ENCODE measurements around the gene DNAI1.
"Not testable (repeated sequence)": the region's sequence is repeated elsewhere in the genome, so short reads cannot be mapped to it uniquely, and the experiment has no call there.

GRCh38 chr9:34437926-34438307 is 20.7 kb upstream of the DNAI1 start:
- TF ChIP-seq, protein P1, sequence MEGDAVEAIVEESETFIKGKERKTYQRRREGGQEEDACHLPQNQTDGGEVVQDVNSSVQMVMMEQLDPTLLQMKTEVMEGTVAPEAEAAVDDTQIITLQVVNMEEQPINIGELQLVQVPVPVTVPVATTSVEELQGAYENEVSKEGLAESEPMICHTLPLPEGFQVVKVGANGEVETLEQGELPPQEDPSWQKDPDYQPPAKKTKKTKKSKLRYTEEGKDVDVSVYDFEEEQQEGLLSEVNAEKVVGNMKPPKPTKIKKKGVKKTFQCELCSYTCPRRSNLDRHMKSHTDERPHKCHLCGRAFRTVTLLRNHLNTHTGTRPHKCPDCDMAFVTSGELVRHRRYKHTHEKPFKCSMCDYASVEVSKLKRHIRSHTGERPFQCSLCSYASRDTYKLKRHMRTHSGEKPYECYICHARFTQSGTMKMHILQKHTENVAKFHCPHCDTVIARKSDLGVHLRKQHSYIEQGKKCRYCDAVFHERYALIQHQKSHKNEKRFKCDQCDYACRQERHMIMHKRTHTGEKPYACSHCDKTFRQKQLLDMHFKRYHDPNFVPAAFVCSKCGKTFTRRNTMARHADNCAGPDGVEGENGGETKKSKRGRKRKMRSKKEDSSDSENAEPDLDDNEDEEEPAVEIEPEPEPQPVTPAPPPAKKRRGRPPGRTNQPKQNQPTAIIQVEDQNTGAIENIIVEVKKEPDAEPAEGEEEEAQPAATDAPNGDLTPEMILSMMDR (IDR thresholded peaks at IDR 0.05), result not testable (repeated sequence)
- TF ChIP-seq POLR2AphosphoS5 (IDR thresholded peaks at IDR 0.05; ENCODE audit: low read depth, low read length), result not testable (repeated sequence)
